IPS-11a (cell line): Measurements from ENCODE around the gene FAM174C.

Experiments
- H3K4me3 ChIP-seq: one replicate; pipeline ENCODE4 v1.5.1; 2013; ENCODE audit warnings: low read depth, low read length, control low read depth

The FAM174C gene

DNA sequence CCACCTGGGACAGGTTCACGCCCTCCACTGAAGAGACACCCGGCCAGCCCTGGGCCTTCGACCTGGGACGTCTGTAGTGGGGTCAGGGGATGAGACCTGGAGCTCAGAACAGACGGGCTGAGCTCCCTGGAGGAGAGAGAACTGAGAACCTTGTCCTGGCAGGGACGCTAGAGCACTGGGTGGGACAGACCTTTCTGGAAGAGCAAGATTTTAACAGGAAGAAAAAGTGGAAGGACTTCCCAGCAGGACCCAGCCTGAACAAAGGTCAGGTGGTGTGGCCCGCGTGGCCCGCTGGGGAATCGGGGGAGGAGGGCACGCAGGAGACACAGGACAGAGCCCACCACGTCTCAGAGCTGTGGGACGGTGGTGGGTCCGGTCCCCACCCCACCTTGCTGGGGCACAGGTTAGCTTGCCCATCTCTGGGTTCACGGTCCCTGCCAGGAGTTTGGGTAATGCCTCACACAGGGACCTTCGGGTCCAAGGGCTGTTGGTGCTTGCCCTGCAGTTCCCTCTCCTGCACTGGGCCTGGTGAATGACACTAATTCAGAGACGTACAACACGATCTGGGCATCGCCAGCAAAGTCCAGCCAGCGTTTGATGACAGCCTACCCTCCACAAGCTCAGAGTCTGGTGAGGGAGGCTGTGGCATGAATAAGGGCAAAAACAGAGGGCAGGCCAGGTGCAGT, 9.1 kb downstream of the FAM174C start:
- no peak overlapping the region for H3K4me3 ChIP-seq

DNA sequence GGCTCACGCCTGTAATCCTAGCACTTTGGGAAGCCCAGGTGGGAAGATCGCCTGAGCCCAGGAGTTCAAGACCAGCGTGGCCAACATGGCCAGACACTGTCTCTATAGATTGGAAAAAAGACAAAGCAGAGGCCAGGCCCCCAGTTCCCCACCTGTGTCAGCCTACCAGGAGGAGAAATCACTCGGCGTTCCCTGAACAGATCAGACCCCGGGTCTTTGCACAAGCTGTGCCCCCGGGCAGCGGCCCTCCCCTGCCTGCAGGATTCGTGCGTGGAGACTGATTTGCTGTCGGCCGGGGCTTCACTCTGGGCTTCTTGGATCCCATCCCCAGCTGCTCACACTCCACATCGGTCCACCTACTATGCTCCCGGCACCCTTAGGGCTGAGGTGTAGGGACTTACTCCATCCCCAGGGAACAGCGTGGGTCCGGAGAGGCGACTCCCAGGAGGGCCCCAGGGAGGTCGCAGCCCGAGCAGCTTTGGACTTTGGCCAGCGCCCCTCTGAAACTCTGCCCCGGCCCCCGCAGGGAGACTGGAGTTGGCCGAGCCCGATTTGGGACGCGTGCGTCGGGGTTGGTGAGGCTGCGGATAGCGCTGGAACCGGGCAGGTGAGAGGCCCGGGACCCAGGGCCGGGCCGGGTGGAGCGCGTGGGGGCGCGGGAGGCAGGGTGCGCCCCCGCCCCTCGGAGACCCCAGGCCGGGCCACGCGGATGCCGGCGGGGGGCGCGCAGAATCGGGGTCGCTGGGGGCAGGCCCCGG, 9.8 kb downstream of the FAM174C start:
- peak overlapping the region; percentile 1 for H3K4me3 ChIP-seq

DNA sequence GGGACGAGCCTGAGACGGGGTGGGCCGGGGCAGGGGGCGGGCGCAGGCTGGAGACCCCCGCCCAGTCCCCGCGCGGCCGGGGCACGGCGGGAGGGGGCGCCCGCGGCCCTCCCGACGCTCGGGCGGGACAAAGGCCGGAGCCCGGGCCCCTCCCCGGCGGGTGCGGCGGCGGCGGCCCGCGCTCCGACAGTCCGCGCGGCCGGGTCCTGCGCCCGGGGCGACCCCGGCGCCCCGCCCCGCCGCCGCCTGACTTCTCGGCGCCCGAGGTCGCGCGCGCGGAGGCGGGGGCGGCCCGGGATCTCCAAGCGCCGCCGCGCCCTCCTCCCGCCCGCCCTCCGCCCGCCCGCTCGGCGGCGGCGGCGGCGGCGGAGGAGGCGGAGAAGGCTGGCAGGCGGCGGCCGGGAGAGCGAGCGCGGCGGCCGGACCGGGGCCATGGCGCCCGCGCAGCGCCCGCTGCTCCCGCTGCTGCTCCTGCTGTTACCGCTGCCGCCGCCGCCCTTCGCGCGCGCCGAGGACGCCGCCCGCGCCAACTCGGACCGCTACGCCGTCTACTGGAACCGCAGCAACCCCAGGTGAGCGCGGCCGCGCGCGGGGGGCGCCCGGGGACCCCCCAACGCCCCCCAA, 10.5 kb downstream of the FAM174C start, which contains the start of gene EFNA2:
TSS of gene EFNA2 (plus strand) at position 137 of the 624 bp plus-strand sequence. CDS start at position 433, 296 bp downstream.
- peak within 1 kb of the TSS; percentile 17 for H3K4me3 ChIP-seq

DNA sequence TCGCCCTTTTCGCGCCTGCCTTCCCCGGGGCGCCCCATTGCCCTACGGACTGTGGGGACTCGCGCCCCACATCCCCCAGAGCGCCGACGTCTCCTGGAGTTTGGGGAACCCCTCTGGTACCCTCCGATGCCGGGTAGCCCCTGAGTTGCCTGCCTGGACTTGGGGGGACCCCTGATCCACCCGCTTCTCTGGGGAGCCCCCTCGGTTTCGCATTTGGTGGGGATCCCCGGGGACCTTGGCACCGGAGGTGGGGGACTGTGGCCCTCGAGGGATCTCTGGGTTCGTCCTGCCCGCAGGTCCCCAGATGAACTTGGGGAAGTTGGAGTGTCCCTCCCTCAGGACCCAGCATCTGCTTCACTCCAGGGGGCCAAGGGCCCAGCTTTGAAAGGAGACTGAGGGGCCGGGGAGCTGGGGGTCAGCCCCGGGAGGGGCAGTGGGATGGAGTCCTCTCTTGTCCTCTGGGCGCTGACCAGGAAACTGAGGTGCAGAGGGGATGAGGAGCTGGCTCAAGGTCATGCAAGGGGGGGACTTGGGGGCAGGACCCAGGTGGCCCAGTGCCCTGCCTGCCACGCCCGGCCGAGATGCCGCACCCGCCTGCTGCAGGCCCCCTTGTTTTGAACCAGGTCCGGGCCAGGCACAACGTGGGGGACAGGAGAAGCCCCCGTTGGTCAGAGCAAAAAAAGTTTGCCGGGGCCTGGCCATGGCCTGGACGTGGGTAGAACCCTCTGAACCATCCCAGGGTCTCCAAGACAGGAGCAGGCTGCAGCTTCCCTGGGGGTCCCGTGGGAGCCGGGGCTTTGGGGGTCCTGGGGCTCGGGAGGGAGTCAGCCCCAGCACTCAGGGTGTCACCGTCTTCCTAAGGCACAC, 11.4 kb downstream of the FAM174C start:
- H3K4me3 ChIP-seq: peak overlapping the region; percentile 17

DNA sequence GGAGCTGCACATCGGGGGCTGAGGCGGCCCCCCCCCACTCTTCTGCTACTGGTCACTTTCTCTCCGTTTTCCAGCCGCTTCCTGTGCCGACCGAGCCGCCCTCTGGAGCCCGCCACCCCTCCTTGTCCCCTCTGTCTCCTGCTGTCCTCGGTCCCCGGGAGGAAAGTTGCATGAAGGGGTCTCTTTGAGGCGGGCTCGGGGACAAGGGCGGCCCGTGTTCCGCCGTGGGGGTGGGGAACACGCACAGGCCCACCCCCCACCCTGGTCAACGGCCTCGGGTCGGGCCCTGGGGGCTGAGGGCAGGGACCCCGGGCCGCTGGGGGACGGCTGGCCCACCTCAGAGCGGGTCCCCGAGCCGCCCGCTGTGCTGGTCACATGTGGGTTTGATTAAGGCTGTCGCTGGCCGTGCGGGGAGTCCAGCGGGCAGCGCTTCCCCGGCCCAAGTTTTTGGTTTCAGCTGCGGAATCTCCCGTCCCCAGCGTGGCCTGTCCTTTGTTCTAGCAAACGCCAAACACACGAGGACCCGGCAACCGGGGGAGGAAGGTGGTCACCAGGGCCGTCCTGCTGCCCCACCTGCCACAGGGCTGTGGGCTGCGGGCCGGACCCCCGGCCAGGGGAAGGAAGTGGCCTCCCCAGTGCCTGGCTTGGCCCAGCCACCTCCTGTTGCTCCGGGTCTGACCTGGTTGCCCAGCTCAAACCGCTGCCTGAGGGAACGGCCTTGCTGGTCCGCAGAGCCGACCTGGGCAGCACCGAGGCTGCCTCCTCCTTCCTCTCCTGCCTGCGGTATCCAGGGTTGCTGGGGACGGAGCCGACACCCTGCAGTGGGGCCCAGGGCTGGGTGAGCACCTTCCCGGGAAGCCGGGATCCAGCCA, 12.3 kb downstream of the FAM174C start:
- no peak overlapping the region for H3K4me3 ChIP-seq

DNA sequence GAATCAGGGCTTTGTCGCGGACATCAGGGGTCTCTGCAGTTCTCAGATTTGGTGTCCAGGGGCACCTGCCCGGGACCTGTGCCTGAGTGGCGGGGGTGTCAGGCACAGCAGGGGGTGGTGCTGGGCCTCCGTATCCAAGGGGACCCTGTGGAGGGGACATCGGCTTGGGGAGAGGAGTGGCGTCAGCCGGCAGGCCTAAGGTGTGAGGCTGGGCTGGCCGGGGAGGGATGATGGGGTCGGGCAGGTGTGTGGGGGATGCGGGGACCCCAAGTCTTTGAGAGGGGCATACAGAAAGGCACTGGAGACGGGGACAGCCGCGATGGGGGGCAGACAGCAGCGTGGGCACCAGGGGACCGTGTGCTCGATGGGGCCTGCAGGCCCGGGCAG, 12.9 kb downstream of the FAM174C start:
- no peak overlapping the region for H3K4me3 ChIP-seq

DNA sequence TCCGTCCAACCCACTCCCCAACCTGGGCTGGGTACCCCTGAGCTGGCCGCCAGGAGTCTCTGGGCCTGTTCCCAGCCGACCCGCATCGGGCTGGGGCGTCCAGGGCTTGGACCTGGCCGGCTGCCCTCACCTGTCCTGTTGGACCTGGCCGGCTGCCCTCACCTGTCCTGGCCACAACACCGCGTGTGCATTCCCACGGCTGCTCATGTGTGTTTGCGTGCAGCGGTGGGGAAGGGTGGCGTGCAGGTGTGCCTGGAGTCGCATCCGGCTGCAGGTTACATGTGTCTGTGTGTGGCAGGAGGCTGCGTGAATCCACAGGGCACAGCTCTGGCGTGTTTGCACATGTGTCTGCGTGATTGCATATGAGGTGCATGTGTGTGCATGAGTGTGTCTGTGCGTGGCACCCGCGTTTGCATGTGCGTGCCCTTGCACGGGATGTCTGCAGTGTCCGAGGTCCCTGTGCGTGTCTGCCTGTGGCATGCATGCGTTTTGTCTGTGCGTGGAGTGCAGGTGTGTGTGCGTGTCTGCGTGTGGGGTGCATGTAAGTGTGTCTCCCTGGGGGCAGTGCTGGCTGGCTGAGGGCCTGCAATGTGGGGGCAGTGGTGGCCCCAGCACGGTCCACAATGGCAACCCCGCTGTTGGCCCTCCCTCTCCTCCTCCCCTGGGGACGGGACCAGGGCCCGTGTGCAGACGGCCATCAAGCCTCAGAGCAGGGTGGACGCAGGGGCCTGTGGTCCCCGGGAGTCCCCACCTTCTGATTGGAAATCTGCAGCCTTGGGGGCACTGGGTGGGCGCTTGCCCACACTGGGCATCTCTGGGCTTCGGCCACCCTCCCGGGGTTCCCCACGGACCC, 13.7 kb downstream of the FAM174C start:
- no peak overlapping the region for H3K4me3 ChIP-seq

DNA sequence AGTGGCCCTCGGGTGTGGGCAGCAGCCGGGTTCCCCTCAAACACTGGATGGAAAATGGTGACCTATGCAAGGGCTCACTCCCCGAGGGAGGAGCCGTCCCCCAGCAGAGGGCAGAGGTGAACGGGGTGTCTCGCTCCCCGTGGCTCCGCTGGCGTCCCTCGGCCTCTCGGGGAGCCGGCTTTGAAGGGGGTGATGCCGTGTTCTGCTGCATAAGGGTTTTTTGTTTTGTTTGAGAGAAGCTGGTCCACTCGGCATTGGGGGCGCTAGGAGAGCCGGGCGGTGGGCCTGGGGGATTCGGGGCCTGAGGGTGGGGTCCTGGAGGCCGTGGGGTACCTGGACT, 14.3 kb downstream of the FAM174C start:
- H3K4me3 ChIP-seq: no peak overlapping the region

DNA sequence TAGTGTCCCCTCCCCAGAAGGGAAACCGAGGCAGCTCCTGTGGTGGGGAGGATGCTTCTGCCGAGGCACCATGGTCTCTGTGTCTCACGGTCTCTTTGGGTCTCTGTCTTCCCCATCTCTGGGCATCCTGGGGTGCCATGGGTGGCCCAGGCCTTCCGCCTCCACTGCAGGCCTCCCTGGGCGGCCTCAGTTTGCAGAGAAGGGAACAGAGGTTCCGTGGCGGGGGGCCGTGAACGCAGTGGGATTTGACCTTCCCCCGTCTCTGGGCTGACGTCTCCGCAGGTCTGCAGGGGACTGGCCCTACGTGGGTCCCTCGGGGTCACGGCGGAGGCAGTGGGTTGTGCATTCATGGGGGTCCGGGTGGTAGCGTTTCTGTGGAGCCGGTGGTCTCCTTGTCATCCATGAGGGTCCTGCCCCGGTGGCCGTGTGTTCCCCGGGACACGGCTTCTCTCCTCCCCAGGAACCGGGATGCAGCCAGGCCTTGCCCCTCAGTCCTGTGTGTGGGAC, 14.9 kb downstream of the FAM174C start:
- no peak overlapping the region for H3K4me3 ChIP-seq

DNA sequence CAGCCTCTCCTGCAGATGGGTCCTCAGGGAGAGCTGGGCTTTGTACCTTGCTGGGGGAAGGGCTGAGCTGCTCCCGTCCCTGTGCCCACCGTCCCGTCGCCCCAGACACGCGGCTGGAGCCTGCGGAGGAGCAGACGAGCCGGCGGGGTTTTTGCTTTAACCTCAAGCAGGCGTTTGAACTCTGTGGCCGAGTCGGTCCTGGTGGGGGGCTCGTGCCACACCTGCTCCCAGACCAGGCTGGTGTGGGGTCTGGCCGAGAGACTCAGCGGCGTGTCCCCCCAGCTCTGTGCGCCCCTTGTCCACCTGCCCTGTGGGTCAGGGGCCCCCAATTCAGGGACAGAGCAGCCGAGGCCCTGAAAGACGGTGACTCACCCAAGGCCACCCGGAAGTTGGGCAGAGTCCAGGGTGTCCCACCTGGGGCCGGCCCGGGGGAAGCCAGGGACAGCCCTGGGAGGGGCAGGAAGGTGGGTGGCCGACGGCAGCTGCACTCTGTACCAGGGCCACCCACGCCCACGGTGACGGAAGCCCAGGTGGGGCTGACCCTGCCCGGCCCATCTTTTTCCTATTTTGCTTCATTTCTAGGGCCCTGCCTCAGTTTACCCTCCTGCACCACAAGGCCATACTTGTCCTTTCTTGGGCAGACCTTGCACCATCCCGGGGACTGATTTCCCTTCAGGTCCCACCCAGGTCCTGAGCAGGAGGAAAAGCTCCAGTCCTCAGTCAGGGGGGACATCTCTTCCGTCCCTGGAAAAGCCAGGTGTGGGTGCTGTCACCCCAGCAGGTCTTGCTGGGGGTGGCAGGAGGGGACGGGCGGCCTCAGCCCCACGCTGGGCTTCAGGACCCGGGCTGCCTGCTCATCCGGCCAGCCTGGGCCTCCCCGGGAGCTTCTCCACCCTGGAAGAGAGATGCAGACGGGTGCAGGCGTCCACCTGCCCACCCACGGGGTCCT, 15.6 kb downstream of the FAM174C start:
- no peak overlapping the region for H3K4me3 ChIP-seq

DNA sequence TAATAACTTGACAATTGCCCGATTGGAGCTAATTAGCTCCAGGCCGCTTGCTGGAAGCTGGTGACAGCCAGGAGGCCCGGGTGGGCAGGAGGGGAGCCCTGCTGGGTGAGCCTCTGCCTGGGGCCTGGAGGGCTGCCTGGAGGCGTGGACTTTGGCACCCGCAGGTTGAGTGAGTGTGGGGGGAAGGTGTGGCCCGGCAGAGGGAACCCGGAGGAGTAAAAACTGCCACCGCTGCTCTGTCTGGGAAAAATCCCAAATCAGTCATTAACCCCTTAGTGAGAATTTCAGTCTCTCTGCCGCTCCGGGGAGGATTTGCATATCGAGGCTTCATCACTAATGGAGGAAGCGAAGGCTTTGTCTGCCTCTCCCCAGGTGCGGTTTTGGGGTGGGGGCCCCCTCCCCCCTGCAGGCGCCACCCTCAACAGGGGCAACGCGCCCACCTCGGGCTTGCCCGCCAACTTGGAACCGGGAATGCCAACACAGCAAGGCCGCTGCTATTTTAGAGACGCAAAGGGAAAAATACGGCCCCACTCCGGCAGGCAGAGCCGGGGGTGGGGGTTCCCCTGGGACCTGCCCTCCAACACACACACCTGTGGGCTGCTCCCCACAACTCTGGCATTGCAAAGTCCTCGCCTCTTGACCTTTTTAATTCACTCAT, 16.6 kb downstream of the FAM174C start:
- no peak overlapping the region for H3K4me3 ChIP-seq

DNA sequence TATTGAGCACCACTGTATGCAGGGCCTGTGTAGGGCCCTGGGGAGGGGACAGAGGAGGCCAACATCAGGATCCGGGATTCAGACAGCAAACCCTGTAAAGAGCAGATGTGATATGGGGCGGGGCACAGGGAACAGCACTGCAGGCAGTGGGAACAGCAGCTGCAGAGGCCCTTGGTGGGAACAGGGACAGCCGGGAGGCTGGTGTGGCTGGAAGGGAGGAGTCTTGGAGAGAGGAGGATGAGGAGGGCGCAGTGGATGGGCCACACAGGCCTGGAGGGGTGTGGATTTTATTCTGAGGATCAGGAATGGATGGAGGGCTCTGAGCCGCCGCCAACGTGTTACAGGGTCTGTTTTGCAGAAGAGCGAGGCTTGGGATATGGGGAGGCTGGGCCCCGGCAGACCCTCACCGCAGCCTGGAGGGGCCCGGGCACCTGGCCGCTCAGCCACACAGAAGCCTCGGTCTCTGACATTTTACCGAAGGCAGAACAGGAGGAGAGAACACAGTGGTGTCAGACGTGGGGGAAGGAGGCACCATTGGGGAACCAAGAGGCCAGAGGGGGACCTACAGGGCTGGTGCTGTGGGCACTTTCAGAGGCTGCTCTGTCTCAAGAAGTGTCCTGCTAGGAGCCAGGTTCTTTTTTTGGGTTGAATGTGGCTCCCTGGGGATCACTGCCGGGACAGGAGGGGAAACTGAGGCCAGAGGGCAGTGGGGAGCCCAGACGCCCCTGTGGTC, 17.3 kb downstream of the FAM174C start:
- H3K4me3 ChIP-seq: no peak overlapping the region

DNA sequence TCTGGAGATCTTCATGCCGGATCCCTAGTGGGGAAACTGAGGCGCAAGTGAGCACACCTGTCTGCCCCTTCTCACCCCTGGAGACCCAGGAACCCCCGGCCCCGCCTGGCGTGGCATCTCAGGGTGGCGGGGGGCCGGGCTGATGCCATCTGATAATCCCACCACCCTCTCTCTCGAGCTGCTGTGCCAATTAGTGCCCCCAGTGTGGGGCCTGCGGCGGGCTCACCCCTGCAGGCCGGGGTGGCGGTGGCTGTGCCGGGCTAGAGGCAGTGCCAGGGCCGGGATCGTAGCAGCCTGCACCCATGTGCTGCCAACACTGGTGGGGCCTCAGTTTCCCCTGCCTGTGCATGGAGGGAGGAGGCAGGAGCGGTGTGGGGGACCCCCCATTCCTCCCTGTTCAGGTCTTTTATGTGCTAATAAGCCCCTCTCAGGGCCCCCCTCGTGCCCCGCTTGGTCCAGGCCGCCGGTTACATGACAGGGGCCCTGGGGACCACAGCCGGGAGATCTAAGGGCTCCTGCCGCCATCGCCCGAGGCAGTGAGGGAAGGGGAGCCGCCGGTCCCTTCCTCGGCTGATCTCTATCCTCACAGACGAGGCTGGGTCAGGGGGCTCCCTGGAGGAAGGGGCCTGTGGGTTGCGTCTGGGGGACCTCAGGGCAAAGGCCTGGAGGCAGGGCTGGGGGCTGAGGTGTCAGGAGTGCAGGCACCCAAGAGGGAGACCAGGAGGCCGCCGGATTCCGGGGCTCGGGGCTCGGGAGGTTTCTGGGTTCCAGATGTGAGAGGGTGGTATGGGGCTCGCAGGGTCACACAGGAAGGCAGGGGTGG, 18.7 kb downstream of the FAM174C start:
- no peak overlapping the region for H3K4me3 ChIP-seq

DNA sequence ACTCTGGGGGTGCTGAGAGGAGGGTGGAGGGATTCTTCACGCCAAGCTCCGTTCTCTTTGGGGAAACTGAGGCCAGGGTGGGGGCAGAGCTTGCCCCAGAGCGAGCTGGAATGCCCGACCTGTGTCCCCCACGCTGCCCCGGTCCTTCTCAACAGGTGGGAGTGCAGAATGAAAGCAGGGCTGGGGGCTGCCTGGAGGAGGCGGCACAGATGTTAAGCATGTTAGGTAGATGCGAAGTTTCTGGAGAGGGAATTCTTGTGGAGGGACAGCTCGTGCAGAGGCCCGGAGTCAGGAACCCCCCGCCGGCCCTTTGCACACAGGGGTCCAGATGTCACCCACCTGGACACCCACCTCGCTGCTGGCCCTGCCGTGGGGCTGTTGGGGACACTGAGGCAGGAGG, 19.4 kb downstream of the FAM174C start:
- H3K4me3 ChIP-seq: no peak overlapping the region

DNA sequence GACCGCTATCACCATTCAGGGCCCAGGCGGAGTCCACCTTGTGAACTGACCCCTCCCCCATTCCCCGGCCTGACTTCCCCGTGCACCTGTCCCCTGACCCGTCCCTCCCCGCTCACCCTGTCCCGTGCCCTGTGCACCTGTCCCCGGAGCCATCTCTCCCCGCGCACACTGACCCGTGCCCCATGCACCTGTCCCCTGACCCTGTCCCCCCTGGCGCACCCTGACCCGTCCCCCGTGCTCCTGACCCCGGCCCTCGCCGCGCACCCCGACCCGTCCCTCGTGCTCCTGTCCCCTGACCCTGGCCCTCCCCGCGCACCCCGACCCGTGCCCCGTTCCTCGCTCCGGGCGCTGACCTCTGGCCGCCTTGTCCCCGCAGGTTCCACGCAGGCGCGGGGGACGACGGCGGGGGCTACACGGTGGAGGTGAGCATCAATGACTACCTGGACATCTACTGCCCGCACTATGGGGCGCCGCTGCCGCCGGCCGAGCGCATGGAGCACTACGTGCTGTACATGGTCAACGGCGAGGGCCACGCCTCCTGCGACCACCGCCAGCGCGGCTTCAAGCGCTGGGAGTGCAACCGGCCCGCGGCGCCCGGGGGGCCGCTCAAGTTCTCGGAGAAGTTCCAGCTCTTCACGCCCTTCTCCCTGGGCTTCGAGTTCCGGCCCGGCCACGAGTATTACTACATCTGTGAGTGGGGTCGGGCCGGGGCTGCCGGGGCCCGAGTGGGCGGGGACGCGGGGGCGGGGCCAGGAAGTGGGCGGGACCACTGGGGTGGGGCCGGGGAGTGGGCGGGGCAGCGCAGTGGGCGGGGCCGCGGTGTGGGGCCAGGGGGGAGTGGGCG, 20.1 kb downstream of the FAM174C start:
- H3K4me3 ChIP-seq: peak overlapping the region; percentile 8
